ENCODE measurements around the gene PLPP1. TPM values are rescaled to one million over a fixed set of nuclear protein-coding genes. Genes with fewer than 3 reads are reported as not detected.

Gene PLPP1
- total and polyA plus RNA-seq, 2 donors (not counting 1 experiment from before 2014, with no cell fraction given) = 5.5 to 8.8 TPM

DNA sequence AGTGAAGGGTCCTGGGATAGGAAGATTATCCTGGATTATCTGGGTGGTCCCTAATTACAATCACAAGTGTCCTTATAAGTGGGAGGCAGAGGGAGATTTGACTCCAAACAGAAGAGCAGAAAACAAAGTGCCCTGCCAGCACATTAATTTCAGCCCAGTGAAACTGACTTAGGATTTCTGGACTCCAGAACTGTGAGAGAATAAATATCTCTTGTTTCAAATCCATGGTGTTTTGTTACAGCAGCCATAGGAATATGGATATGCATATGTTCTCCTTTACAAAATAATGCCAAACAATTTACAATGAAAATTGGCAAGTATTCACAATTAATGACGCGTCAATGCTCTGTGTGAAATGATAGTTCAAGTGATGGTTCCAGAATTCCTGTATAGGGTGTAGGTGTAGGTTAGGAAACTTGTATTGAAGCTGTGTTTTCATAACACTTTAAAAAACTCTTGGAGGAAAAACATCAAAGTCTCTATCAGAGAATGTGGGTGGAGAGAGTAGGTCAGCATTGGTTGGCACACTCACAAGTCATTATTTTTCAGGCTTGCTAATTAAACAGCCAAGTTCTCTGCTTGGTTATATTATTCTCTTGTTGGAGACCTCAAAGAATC lies 19.9 kb upstream of the PLPP1 start:
- Histone ChIP-seq H2AFZ (ENCODE audit: insufficient read depth, low read depth, low read length, poor library complexity, severe bottlenecking) (no peak overlapping the region), H3K4me2 (replicated peaks; ENCODE audit: low read depth, low read length, poor library complexity, severe bottlenecking) (no peak overlapping the region), H3K27ac (ENCODE audit: low read length in 2 of 2) (no peak overlapping the region), H3K4me1 (ENCODE audit: control insufficient read depth in 2 of 2, insufficient read depth in 2 of 2, low read length in 2 of 2) (no peaks in the 10 kb centered on the region), H3K4me3 (ENCODE audit: control extremely low read depth in 1 of 5, extremely low read depth in 1 of 5, insufficient read depth in 1 of 5, low read depth in 2 of 5, low read length in 4 of 5) (no peak overlapping the region), H4K20me1 (ENCODE audit: control insufficient read depth, insufficient read depth, low read length, poor library complexity, severe bottlenecking) (no peaks in the 10 kb centered on the region), H3K9ac (ENCODE audit: low read length) (no peak overlapping the region), H3K79me2 (ENCODE audit: control insufficient read depth, insufficient read depth, low read length) (no peaks in the 10 kb centered on the region), H3K9me3 (ENCODE audit: control extremely low read depth in 1 of 3, control insufficient read depth in 2 of 3, insufficient read depth in 1 of 3, low read length in 2 of 3) (no peaks in the 10 kb centered on the region), H3K27me3 (replicated peaks in 1 of 4; ENCODE audit: control extremely low read depth in 1 of 4, control insufficient read depth in 3 of 4, insufficient read depth in 4 of 4, low read length in 3 of 4) (peaks cover 0 to 2% (median 0%) of the 10 kb centered on the region in 4 experiments), H3K36me3 (replicated peaks in 1 of 2; ENCODE audit: control extremely low read depth in 1 of 2, control insufficient read depth in 1 of 2, extremely low read depth in 1 of 2, insufficient read depth in 2 of 2, low read length in 1 of 2) (no peaks in the 10 kb centered on the region)
- Mint-ChIP-seq H3K27ac (no peak overlapping the region), H3K4me3 (no peak overlapping the region), H3K4me1 (no peaks in the 10 kb centered on the region), H3K9me3 (ENCODE audit: insufficient read depth) (no peaks in the 10 kb centered on the region), H3K27me3 (peaks cover 22% of the 10 kb centered on the region)
- ATAC-seq (ENCODE audit: low read depth) (no peak), DNase-seq (no peak)
- TF ChIP-seq, protein P1, sequence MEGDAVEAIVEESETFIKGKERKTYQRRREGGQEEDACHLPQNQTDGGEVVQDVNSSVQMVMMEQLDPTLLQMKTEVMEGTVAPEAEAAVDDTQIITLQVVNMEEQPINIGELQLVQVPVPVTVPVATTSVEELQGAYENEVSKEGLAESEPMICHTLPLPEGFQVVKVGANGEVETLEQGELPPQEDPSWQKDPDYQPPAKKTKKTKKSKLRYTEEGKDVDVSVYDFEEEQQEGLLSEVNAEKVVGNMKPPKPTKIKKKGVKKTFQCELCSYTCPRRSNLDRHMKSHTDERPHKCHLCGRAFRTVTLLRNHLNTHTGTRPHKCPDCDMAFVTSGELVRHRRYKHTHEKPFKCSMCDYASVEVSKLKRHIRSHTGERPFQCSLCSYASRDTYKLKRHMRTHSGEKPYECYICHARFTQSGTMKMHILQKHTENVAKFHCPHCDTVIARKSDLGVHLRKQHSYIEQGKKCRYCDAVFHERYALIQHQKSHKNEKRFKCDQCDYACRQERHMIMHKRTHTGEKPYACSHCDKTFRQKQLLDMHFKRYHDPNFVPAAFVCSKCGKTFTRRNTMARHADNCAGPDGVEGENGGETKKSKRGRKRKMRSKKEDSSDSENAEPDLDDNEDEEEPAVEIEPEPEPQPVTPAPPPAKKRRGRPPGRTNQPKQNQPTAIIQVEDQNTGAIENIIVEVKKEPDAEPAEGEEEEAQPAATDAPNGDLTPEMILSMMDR (IDR thresholded peaks at IDR 0.05) = no peak
- TF ChIP-seq EZH2 (IDR thresholded peaks at IDR 0.05; ENCODE audit: borderline replicate concordance, insufficient read depth, low read depth, low read length, poor library complexity, severe bottlenecking) = no peak
- no CpG with 5 or more reads among the region's 2 CpGs for WGBS (ENCODE audit: insufficient coverage)
- intact Hi-C loops (cut with micrococcal nuclease) = no loop called here
- ChIA-PET POLR2A (no interaction called here), CTCF (no interaction called here)

DNA sequence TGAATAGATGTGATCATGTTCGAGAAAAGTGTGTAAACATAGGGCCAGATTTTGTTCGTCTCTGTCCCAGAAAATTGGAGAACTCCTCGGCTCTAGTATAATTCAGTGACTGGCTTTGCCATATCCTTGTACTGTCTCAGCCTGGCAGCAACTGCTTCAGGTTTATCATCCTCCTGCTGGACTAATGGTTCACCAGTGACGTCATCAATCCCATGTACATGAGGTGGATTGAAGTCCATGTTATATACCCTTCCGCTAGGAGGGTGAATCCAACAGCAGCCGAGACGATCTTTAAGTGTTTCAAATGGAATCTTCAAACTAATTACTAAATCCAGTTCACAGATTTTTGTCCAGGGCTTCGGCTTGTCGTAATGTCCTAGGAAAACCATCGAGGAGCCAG lies 17.1 kb upstream of the PLPP1 start:
- Histone ChIP-seq H3K27me3 (replicated peaks in 1 of 4; ENCODE audit: control extremely low read depth in 1 of 4, control insufficient read depth in 3 of 4, insufficient read depth in 4 of 4, low read length in 3 of 4) (peaks cover 0 to 2% (median 1%) of the 10 kb centered on the region in 4 experiments), H3K4me2 (replicated peaks; ENCODE audit: low read depth, low read length, poor library complexity, severe bottlenecking) (no peak overlapping the region), H3K79me2 (ENCODE audit: control insufficient read depth, insufficient read depth, low read length) (no peaks in the 10 kb centered on the region), H3K4me1 (ENCODE audit: control insufficient read depth in 2 of 2, insufficient read depth in 2 of 2, low read length in 2 of 2) (no peaks in the 10 kb centered on the region), H3K36me3 (replicated peaks in 1 of 2; ENCODE audit: control extremely low read depth in 1 of 2, control insufficient read depth in 1 of 2, extremely low read depth in 1 of 2, insufficient read depth in 2 of 2, low read length in 1 of 2) (no peaks in the 10 kb centered on the region), H3K4me3 (ENCODE audit: control extremely low read depth in 1 of 5, extremely low read depth in 1 of 5, insufficient read depth in 1 of 5, low read depth in 2 of 5, low read length in 4 of 5) (no peak overlapping the region), H2AFZ (ENCODE audit: insufficient read depth, low read depth, low read length, poor library complexity, severe bottlenecking) (no peak overlapping the region), H3K27ac (ENCODE audit: low read length in 2 of 2) (no peak overlapping the region), H4K20me1 (ENCODE audit: control insufficient read depth, insufficient read depth, low read length, poor library complexity, severe bottlenecking) (no peaks in the 10 kb centered on the region), H3K9me3 (ENCODE audit: control extremely low read depth in 1 of 3, control insufficient read depth in 2 of 3, insufficient read depth in 1 of 3, low read length in 2 of 3) (no peaks in the 10 kb centered on the region), H3K9ac (ENCODE audit: low read length) (no peak overlapping the region)
- 99% methylated on average over 9 of the region's 10 CpGs for WGBS (ENCODE audit: insufficient coverage)
- Mint-ChIP-seq H3K4me1 (no peaks in the 10 kb centered on the region), H3K27me3 (peaks cover 31% of the 10 kb centered on the region), H3K9me3 (ENCODE audit: insufficient read depth) (no peaks in the 10 kb centered on the region), H3K4me3 (no peak overlapping the region), H3K27ac (no peak overlapping the region)
- no peak for TF ChIP-seq EZH2 (IDR thresholded peaks at IDR 0.05; ENCODE audit: borderline replicate concordance, insufficient read depth, low read depth, low read length, poor library complexity, severe bottlenecking)
- TF ChIP-seq, protein P1 (IDR thresholded peaks at IDR 0.05) = no peak
- DNase-seq = no peak
- intact Hi-C loops (cut with micrococcal nuclease) = no loop called here
- no peak for ATAC-seq (ENCODE audit: low read depth)
- ChIA-PET POLR2A (no interaction called here), CTCF (no interaction called here)
